Left renal cortex interstitium (tissue), 4 donors: Measurements from ENCODE around the gene FAM20C. TPM values are rescaled to one million over a fixed set of nuclear protein-coding genes. Genes with fewer than 3 reads are reported as not detected.
"Not testable (repeated sequence)": the region's sequence is repeated elsewhere in the genome, so short reads cannot be mapped to it uniquely, and the experiment has no call there.

Experiments
- DNase-seq, 4 donors: peaks; one replicate each; pipeline ENCODE4 v3.0.0-alpha.2; 2013; ENCODE audit warnings: low read depth in 4 of 4, low spot score in 2 of 4, missing footprints in 1 of 4
- polyA plus RNA-seq, 4 donors: library from polyadenylated mRNA; unstranded; fragments of 120-200 nt; gene quantifications; one replicate each; pipeline ENCODE4 v1.2.1, GENCODE V29; 2013; ENCODE audit not compliant: insufficient read length in 4 of 4

The FAM20C gene
- polyA plus RNA-seq, 4 donors, result 66.1 to 78.6 (median 69.3) TPM

DNA sequence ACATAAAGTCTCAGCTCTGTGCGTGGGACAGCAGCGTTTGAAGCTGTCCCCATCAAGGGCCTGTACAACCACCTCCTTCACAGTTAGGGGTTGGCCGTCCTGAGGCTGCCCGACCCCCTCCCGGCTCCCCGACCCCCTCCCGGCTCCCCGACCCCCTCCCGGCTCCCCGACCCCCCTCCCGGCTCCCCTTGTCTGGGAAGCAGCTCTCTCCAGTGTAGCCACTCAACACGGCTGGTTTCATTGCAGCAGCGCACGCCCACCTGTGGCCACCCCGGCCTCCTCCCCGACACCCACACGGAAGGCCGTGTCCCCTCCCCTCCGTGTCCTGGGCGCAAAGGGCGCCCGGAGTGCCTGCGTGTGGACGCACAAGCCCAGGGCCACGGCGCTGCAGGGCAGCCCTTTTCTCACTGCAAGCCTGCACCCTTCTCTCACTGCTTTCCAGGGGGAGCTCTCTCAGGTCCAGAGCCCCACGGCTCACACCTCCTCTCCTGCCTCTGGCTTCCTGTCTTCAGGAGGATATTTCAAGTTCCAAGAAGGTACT lies 20.9 kb upstream of the FAM20C start:
- no peak for DNase-seq

DNA sequence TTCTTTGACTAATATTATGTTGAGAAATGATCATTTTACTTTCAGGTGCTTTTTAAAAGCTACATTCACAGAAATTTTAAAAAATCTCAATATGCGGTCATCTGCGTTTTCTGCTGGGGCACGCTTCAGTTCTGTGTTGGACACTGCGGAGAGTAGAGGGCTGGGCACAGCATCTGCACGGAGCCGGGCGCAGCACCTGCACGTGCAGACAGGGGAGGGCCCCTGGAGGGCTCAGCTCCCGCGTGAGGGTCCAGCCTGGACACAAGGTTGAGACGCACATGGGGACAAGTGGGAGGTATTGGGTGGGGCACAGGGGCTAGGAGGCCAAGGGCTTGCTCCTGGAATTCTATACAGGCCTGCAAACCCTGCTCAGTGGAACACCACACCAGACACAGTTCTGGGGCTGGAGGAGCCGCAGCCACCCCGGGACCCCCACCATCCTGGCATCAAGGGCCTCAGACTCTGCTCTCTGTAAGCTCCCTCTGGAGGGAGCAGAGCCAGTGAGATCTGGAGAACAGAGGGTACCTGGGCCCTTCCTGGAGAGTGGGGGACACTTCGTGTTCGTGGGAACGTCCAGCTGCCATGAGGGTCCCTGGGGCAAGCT lies 20.4 kb upstream of the FAM20C start:
- DNase-seq, result no peak

DNA sequence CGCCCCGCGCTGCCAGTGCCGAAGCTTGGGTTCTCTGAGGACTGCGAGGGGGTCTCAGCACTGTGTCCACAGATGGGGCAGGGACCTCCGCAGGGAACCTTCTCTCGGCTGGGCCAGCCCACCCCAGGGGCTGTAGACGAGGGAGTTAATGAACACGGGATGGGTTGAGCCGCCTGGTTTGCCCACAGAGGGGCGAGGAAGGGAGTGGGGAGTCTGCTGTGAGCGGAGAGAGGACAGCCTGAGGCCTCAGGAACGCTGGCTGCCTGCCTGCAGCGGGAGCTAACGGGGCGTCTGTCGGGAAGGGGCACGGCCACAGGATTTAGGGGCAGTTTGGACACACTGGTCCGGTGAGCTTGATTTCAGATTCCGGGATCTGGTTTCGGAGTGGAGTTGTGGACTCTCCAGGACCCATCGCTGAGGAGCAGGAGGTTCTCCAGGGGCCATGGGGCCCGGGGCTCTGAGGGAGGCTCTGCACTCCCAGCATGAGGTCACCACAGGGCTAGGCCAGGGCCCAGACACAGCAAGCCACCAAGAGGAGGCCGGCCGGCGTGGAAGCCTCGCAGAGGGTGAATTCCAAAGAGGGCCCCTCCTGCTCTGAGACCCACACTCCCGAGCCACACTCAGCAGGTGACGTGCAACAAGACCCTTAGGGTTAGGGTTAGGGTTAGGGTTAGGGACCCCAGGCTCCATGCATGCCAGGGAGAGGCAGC lies 19.0 kb upstream of the FAM20C start:
- no peak for DNase-seq

DNA sequence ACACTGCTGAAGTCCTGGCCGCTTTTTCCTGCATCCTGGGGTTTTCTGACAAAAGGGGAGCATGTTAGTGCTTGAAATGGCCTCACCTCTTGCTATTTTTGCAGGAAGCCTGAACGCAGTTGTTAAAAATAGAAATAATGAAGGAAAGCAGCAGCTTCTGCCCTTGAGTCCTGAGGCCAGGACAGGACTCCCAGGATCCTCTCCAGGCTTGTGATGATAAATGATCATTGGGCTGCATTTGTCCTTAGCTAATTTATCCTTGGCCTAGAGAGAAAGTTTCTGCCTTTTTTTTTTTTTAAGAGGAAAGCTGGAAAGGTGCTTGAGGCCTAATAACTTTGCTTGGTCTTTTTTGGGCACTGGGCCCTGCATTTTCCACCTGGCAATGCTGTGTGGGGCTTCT lies 17.7 kb upstream of the FAM20C start:
- no peak for DNase-seq

DNA sequence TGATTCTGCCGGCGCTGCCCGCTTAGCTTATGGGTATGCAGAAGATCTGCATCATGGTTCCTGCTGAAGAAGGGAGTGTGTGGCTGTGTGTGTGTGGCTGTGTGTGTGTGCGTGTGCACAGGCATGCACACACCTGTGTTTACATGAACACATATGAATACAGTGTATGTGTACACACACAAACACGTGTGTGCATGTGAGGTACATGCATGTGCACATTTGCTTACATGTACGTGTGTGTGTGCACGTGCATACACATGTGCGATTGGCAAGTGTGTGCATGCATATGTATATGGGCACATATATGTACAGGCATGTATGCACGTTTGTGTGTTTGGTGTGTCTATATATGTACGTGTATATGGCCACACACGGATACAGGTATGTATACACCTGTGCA lies 16.4 kb upstream of the FAM20C start:
- no peak for DNase-seq

DNA sequence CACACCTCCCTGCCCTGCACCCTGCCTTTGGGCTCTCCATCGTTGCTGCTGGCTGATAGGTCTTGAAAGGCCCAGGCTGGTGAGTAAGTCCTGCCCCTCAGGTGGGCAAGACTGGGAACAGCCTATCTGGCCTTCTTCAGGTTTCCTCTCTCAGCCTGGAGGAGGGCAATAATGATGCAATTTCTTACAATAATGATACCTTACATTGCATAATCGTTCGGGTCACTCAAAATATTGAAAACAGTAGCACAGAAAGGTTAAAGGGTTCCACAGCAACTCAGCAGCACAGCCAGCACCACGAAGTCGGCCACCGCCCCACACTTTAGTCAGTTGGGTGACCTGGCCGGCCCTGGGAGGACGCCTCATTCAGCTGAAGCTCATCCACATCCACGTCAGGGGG lies 16.0 kb upstream of the FAM20C start:
- no peak for DNase-seq

DNA sequence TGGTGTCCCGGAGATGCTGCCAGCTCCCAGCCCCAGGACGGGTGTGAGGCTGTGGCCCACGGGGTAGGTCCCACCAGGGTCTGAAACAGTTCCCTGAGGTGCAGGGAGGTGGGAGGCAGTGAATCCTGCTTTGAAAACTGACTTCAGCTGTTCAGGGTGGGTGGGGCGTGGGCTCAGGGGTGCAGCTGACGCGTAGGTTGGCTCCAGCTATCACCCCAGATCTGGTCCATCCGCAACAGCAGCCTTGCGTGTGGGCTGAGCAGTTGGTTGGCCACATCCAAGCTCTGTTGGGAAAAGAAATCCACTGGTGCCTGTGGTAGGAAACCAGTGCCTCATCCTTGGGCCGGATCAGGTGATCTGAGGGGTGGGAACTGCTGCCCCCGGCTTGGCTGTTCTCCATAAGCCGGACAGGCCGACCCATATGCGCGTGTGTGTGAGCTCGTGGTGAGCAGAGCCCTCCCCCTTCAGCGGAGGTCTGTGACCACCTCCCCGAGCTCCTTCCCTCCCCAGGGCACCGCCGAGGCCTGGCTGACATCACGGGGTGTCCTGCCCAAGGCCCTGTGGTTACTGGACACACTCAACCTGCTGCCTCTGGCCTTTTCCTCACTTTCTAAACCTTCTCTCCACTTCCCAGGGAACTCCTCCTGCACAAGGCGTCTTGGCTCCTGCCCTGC lies 15.4 kb upstream of the FAM20C start:
- no peak for DNase-seq

DNA sequence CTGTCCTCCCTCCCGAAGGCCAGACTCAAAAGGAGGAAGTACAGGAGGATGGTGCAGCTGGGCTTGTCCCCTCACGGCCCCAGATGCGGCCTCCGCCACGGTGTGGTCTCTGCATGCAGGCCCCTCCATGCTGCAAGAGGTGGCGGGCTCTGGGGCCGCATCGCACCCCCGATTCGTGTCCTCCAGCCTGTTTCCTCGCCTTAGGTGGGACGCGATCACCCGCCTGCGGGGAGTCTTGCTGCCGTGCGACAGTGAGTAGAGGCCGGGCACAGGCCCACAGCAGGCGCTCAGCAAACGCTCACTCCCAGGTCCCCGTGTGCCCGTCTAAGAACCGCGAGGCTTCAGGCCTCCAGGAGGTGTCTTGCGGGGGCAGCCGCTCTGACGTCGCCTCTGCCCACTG lies 13.9 kb upstream of the FAM20C start:
- no peak for DNase-seq

DNA sequence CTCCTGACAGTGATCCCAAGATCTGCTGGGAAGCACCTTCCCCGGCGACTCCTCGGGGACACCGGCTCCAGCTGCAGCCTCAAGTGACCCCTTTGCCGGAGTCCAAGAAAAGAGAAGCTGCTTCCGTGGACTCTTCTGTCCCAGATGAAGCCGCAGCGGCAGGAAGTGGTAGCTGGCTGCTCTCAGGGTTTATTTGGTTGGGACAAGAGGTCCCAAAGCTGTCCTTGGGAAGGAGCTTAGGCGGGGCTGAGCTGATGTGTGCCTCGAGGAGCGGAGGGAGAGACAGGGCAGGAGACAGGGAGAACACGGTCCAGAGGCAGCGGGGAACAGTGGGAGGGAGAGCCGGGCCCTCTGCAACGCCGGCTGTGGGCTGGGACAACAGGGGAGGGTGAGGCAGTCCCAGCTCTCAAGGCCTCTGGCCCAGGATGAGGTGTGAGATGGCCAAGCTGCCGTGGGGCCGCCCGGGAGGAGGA lies 13.1 kb upstream of the FAM20C start:
- no peak for DNase-seq

DNA sequence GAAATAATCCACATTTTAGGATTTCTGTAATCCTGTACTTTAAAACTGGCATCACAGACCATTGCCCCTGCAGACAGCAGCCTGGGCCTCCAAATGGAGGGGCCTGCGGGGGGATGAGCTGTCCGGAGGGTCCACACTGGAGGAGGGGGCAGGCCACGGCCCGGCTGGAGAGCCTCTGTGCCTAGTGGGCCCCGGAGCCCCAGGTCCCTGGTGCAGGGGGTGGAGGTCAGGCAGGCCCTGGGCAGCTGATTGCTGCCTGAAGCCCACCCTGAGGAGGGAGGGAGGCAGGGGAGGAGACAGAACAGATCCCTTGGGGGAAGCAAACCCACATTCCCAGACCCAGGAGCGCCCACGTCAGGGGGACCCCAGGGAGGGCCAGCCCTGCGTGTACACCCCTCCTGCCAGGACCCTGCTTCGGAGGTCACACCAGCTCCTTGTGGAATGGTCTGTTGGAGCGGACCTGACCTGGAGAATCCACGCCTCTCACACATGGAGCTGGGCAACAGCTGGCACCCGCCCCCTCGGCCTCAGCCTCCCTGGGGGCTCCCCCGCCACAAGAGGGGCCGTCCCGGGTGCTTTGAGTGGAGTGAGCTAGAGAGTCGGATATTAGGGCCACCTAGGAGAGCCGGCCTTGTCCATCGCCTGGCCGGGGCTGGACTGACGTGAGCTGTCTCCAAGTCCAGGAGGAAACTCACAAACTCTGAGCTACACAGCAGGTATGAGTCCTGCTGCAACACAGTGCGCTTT lies 12.2 kb upstream of the FAM20C start:
- DNase-seq, result no peak

DNA sequence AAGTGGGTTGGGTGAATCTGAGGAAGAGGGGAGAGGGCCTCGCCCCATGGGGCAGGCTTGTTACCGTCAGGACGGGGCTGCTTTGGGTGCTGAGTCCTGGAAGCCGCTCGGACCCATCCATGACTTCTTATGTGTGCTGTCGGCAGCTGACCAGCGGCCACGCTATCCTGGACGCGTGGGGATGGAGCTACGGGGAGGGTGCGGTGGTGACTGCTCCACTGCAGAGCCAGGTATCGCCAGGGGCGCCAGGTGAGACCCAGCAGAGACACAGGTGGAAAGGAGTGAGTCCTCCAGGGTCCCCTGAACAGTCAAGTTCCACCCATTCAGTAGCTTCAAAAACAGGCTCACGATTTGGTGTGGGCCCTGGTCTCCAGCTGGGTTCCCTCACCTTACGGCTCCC lies 10.6 kb upstream of the FAM20C start:
- DNase-seq, result no peak

DNA sequence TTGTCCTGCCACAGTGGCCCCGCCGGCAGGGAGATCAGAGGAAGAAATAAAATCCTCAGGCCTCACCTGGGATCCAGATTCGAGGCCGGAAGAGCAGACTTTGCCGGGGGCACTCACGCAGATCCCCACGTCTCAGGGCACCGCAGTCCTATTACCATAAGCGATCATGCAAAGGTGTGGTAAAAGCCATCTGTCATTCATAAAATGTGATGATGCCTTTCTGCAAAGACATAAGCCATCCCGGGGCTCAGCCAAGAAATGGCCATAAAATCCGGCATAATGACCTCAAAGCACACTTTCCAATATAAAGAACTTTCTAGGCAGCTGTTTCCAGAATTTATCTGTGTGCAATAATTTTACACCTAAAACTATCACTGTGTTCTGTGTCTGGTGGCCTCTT lies 9.9 kb upstream of the FAM20C start:
- DNase-seq, result not testable (repeated sequence)

DNA sequence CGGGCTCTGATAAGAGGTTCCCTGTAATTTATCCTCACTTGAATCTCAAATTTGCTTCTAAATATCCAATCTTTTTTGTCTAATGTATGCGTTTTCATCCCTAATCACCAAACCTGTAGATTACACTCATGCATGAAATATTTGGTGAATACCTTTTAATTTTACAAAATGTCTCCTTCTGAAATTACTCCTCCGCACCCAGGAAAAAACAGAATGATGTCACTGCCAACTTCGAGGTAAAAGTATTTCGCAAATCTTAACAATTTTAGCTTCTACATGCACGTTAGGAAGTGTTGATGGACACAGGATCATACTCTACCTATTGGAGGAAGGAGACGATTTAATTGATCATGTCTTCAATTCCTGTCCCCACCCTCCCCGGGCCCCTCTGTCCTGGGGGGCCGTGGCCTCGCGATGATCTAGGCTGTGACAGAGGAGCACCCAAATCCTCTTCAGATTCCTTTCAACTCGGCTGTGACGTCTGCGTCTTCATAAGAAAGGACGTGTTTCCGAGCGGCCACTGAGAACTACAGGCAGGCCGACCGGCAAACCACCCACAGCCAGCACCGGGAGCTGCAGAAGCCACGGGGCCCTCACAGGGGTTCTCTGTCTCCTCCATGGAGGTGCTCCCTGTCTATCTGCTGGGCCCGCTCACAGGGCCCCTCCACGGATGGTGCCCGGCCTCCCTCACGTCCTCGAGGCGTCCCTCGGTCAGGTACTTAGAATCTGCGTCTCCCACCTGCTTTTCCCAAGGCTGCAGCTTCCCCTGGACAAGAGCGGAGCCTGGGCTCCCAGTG lies 8.7 kb upstream of the FAM20C start:
- DNase-seq, result no peak

DNA sequence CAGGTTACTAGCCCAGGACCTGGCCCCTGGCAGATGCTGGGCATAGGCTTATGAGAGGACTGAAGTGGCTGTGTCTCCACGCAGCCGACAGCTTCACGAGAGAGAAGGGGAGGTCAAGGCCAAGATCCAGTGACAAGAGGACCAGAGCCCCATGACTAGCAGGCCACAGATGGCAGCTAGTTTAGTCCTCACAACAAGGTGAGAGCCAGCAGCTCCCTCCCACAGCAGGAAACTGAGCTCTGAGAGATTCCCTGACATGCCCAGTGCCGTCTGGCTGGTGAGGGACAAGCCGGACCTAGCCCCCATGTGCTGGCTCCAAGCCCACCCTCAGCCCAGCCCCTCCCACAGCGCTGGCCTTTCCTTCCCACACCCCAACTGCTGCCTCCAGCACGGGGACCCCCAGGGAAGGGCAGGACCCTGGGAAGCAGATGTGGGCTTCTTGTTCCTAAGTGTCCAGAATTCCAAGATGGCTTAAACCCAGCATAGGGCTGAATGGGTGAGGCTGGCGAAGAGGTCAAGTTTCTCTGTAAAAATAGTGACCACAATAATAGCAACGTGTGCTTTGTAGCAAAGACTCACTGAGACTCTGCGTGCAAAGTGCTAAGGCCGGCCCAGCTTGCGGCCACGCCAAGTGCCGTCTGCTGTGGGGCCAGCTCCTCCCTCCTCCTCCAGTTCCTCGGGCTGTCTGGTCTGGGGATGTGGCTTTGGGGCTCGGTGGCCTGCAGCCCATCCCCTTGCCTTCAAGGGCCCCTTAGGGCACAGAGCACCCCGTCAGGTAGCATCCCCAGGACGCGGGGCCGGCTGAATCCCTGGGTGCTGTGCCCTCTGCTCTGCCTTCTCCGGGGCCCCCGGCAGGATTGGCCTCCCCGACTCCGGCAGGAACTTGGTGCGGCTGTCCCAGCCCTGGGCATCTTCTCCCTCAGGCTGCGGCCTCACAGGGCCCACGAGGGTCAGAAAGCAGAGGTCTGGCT lies 7.8 kb upstream of the FAM20C start:
- no peak for DNase-seq

DNA sequence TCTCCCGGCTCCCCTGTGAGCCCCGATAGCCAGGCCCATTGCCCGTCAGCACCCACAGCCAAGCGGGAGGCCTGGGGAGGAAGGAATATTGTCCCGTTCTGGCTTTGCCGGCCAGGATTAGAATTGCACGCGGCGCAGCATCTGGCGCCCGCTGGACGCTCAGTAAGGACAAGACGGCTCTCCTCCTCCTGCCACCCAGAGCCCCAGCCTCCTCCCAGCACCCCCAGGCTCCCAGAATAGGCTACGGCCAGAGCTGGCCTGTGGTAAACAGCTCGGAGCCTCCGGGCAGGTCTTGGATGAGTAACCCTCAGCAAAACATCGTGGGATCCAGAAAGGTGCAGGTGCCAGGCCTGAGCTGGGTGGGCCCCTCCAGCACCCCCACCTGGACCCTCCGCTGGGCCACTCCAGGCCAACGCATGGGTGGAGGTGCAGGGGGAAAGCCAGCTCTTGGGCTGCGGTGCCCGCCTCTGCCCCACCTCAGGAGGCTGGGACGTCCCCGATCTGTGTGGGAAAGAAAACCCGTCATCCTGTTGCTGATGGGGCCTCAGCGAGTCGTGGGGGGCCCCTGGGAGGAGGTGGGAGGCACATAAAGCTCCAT lies 5.8 kb upstream of the FAM20C start:
- DNase-seq, result no peak

DNA sequence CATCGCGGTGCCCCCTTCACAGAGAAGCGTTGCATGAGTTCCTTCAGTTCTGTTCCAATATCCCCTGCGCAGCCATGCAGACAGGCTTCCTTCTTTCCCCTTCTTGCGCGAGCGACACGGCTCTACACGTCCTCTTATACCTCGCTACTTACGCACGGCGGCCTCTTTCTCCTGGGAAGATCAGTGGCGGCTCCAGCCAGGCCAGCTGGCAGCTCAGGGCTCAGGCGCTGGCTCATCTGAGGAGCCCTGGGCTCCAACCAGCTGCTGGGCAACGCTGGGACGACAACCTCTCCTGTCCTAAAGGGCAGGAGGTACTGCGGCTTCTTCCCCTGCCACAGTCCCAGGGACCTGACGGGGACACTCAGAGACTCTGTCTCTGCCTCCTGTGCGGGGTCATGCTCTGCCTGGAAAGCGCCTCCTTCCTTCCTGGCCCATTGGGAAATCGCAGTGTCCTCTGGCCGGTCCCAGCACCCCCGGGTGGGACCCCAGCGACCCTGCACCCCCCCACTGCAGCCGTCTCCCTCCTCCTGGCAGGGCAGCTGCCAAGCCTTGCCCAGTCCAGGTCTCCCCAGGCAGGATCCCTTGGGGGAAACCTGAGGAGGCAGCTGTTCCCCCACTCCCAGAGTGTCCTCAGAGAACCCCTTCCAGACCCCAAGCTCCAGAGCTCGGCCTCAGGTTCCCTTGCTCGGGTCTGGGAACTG lies 5.0 kb upstream of the FAM20C start:
- DNase-seq, result no peak

DNA sequence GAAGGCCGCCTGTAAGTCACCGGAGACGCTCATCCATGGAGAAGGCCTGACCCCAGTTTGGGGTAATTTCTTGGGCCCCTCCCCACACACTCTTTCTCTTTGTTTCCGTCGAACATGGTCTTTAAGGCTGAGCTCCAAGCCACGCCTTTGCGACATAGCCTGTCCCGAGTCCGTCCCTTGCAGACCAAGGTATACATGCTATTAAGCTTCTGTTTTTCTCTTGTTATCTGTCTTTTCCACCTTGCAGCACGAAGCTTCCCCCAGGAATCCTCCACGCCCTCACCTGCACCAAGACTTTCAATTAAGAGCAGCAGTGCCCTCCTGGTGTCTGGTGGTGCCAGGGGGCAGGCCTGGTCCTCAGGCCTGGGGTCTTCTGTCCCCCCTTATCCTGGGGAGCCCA lies 4.2 kb upstream of the FAM20C start:
- no peak for DNase-seq
